ENCODE data around the gene C20orf96.
"Not testable (repeated sequence)": the region's sequence is repeated elsewhere in the genome, so short reads cannot be mapped to it uniquely, and the experiment has no call there.

The C20orf96 gene

GRCh38 chr20:278181-278580 is 12.4 kb downstream of the C20orf96 start:
- no peak for DNase-seq

- DNase-seq: no peak
Observed at GRCh38 chr20:277496-277781, 13.1 kb downstream of the C20orf96 start.

- no peak for DNase-seq
Observed at GRCh38 chr20:276620-277495, 13.7 kb downstream of the C20orf96 start.

GRCh38 chr20:275791-276190 is 14.8 kb downstream of the C20orf96 start:
- DNase-seq: no peak

GRCh38 chr20:273884-274283 is 16.7 kb downstream of the C20orf96 start:
- DNase-seq: no peak

- DNase-seq: no peak
Observed at GRCh38 chr20:272718-273117, 17.8 kb downstream of the C20orf96 start.

GRCh38 chr20:271528-271927 is 19.0 kb downstream of the C20orf96 start:
- no peak for DNase-seq

GRCh38 chr20:271069-271468 is 19.5 kb downstream of the C20orf96 start:
- no peak for DNase-seq

- no peak for DNase-seq
Observed at GRCh38 chr20:270517-270916, 20.0 kb downstream of the C20orf96 start.

- DNase-seq: peak; percentile 91
Observed at GRCh38 chr20:266596-267562, 23.7 kb downstream of the C20orf96 start.

- no peak for DNase-seq
Observed at GRCh38 chr20:263701-264100, 26.8 kb downstream of the C20orf96 start.

- DNase-seq: no peak
Observed at GRCh38 chr20:259981-260380, 30.6 kb downstream of the C20orf96 start.

- DNase-seq: no peak
Observed at GRCh38 chr20:258963-259362, 31.6 kb downstream of the C20orf96 start.

- no peak for DNase-seq
Observed at GRCh38 chr20:258269-258858, 32.2 kb downstream of the C20orf96 start.

GRCh38 chr20:257419-257818 is 33.1 kb downstream of the C20orf96 start, which contains the start of gene DEFB132:
Gene DEFB132 (plus strand): TSS chr20:257724. CDS start chr20:257779, 55 bp downstream.
- DNase-seq: no peak

GRCh38 chr20:253447-253846 is 37.1 kb downstream of the C20orf96 start:
- not testable (repeated sequence) for DNase-seq

GRCh38 chr20:252801-253200 is 37.7 kb downstream of the C20orf96 start:
- no peak for DNase-seq

GRCh38 chr20:251354-251753 is 39.2 kb downstream of the C20orf96 start:
- no peak for DNase-seq

- no peak for DNase-seq
Observed at GRCh38 chr20:242905-243304, 47.6 kb downstream of the C20orf96 start.

- DNase-seq: no peak
Observed at GRCh38 chr20:237929-238328, 52.6 kb downstream of the C20orf96 start.

- peak; percentile 18 for DNase-seq
Observed at GRCh38 chr20:237489-237888, 53.1 kb downstream of the C20orf96 start.

GRCh38 chr20:235891-236290 is 54.7 kb downstream of the C20orf96 start:
- no peak for DNase-seq

- DNase-seq: no peak
Observed at GRCh38 chr20:227439-228105, 63.0 kb downstream of the C20orf96 start.
